SK-N-SH treated with all-trans-retinoic acid at 6 μM for 48 hours (cell line): ENCODE results near the gene VILL.

ENCODE experiments used
- ARNTL ChIP-seq: fragments of 450-650 bp; formaldehyde crosslinking; IDR thresholded peaks from 2 replicates; pipeline ENCODE4 v1.5.0; 2020; ENCODE audit warnings: low read depth, mild to moderate bottlenecking, moderate library complexity, borderline replicate concordance
- BACH2 ChIP-seq: fragments of 250-450 bp; sonication (Bioruptor Pico); IDR thresholded peaks from 2 replicates; pipeline ENCODE4 v1.9.0; 2021; ENCODE audit warnings: mild to moderate bottlenecking, borderline replicate concordance
- CREB5 ChIP-seq: fragments of 250-450 bp; sonication (Bioruptor Pico); IDR thresholded peaks from 2 replicates; pipeline ENCODE4 v1.5.1; 2020; ENCODE audit warnings: low read depth, mild to moderate bottlenecking, moderate library complexity
- PPARA ChIP-seq: fragments of 250-450 bp; sonication (Bioruptor Pico); IDR thresholded peaks from 2 replicates; pipeline ENCODE4 v1.5.0; 2020; ENCODE audit warnings: mild to moderate bottlenecking, borderline replicate concordance
- TOX ChIP-seq: fragments of 250-450 bp; sonication (Bioruptor Pico); IDR thresholded peaks from 2 replicates; pipeline ENCODE4 v1.8.0; 2021; ENCODE audit warnings: mild to moderate bottlenecking, moderate library complexity, borderline replicate concordance
- TSHZ2 ChIP-seq: fragments of 250-450 bp; sonication (Bioruptor Pico); IDR thresholded peaks from 2 replicates; pipeline ENCODE4 v1.5.0; 2020; ENCODE audit warnings: mild to moderate bottlenecking, moderate library complexity
- ZFP3 ChIP-seq: fragments of 250-450 bp; sonication (Bioruptor Pico); IDR thresholded peaks from 2 replicates; pipeline ENCODE4 v1.5.0; 2020; ENCODE audit warnings: mild to moderate bottlenecking, moderate library complexity
- ZNF565 ChIP-seq: fragments of 450-650 bp; formaldehyde crosslinking; conservative IDR thresholded peaks from 2 replicates; pipeline ENCODE4 v1.5.0; 2020; ENCODE audit warnings: low read depth, mild to moderate bottlenecking, moderate library complexity
- ZNF8 ChIP-seq: fragments of 450-650 bp; formaldehyde crosslinking; IDR thresholded peaks from 2 replicates; pipeline ENCODE4 v1.5.0; 2020; ENCODE audit warnings: mild to moderate bottlenecking, moderate library complexity

GRCh38 chr3:37963635-37964034 is 27.0 kb upstream of the VILL start:
- no peak for TF ChIP-seq CREB5 (CRISPR knock-in tag)
- no peak for TF ChIP-seq BACH2 (CRISPR knock-in tag)
- no peak for TF ChIP-seq TSHZ2 (CRISPR knock-in tag)
- TF ChIP-seq ARNTL (CRISPR knock-in tag) = no peak
- TF ChIP-seq TOX (CRISPR knock-in tag) = no peak
- no peak for TF ChIP-seq ZFP3
- TF ChIP-seq ZNF8 (CRISPR knock-in tag) = no peak
- TF ChIP-seq PPARA (CRISPR knock-in tag) = no peak
- no peak for TF ChIP-seq ZNF565 (CRISPR knock-in tag)
